GM12878 (cell line): ENCODE data around the gene BDKRB2. TPM values are rescaled to one million over a fixed set of nuclear protein-coding genes. Genes with fewer than 3 reads are reported as not detected.
A peak's percentile ranks its signal among the peaks of the same experiment; 100 is the strongest.

Source experiments
- ATAC-seq: fragments of 200-7000 bp; cut with Tn5 transposase; 3 replicates; pipeline ENCODE4 v1.9.1; 2020; ENCODE audit warnings: mild to moderate bottlenecking, moderate library complexity
- BruUV-seq: library from RNA; stranded (reverse); fragments of 400-500 nt; replicated peaks from 2 replicates; lab custom pipeline; 2021; lab: Mats Ljungman, UMichigan
- CTCF ChIA-PET: fragments of 300-600 bp; sonication (Branson Sonifier 250); formaldehyde crosslinking; extraction: SDS; loops from one replicate; lab custom pipeline; 2021; ENCODE audit warnings: inconsistent platforms; lab: Yijun Ruan, JAX
- POLR2A ChIA-PET: fragments of 350-600 bp; formaldehyde crosslinking; extraction: SDS; loops from one replicate; lab custom pipeline; 2021; ENCODE audit warnings: inconsistent platforms; lab: Charles Lee
- RAD21 ChIA-PET: fragments of 300-600 bp; sonication (Branson Sonifier 250); formaldehyde crosslinking; loops from one replicate; lab custom pipeline; 2023; ENCODE audit warnings: antibody characterized with exemption; ENCODE audit not compliant: unreplicated experiment; lab: Charles Lee
- SMC1A ChIA-PET: fragments of 300-600 bp; sonication (Branson Sonifier 250); formaldehyde crosslinking; loops from one replicate; lab custom pipeline; 2023; ENCODE audit not compliant: unreplicated experiment, uncharacterized antibody; lab: Charles Lee
- DNase-seq: peaks from one replicate; pipeline ENCODE4 v3.0.0-alpha.2; 2011; ENCODE audit warnings: low read depth, low spot score
- FAIRE-seq: peaks from 3 replicates; lab custom pipeline; 2011; peaks lifted over from hg19 to GRCh38; lab: Jason Lieb, UNC
- H2AFZ ChIP-seq: 2 replicates; pipeline ENCODE4 v1.6.0; 2011; ENCODE audit warnings: low read depth, low read length, control low read depth; ENCODE audit not compliant: control insufficient read depth
- H3K27ac ChIP-seq: 2 replicates; pipeline ENCODE4 v1.5.1; 2011; ENCODE audit warnings: control low read depth; ENCODE audit not compliant: control insufficient read depth, insufficient read depth
- H3K27me3 ChIP-seq, 2 experiments: replicated peaks in 1 of 2; 2 replicates each; pipeline versions ENCODE4 v1.6.0 to v1.6.1; 2011; ENCODE audit warnings: low read length in 1 of 2; ENCODE audit not compliant: control insufficient read depth in 2 of 2, insufficient read depth in 2 of 2
- H3K36me3 ChIP-seq, 2 experiments: 2 replicates each; pipeline ENCODE4 v1.5.1; 2011; ENCODE audit warnings: low read length in 1 of 2; ENCODE audit not compliant: control insufficient read depth in 2 of 2, insufficient read depth in 2 of 2
- H3K4me1 ChIP-seq: 2 replicates; pipeline ENCODE4 v1.6.1; 2011; ENCODE audit warnings: mild to moderate bottlenecking, low read length, moderate library complexity, mixed read lengths; ENCODE audit not compliant: control insufficient read depth, insufficient read depth
- H3K4me2 ChIP-seq: 2 replicates; pipeline ENCODE4 v1.6.0; 2011; ENCODE audit warnings: control low read depth; ENCODE audit not compliant: control insufficient read depth, insufficient read depth
- H3K4me3 ChIP-seq: fragments of 200-600 bp; sonication (generic); 2 replicates; pipeline ENCODE4 v1.5.1; 2016
- H3K79me2 ChIP-seq: 2 replicates; pipeline ENCODE4 v1.6.0; 2011; ENCODE audit warnings: low read length; ENCODE audit not compliant: control insufficient read depth, insufficient read depth
- H3K9ac ChIP-seq: 2 replicates; pipeline ENCODE4 v1.8.0; 2011; ENCODE audit warnings: low read length, control low read depth, mixed read lengths; ENCODE audit not compliant: control insufficient read depth, insufficient read depth
- H3K9me3 ChIP-seq: replicated peaks from 3 replicates; pipeline ENCODE4 v1.5.1; 2011; ENCODE audit warnings: mild to moderate bottlenecking, low read length; ENCODE audit not compliant: control insufficient read depth, insufficient read depth
- H4K20me1 ChIP-seq: 2 replicates; pipeline ENCODE4 v1.6.0; 2011; ENCODE audit not compliant: control insufficient read depth, insufficient read depth
- ASH2L ChIP-seq: fragments of 300-600, 200-600 bp; sonication (generic); IDR thresholded peaks from 2 replicates; pipeline ENCODE4 v1.6.1; 2017; ENCODE audit warnings: low read depth, mild to moderate bottlenecking, borderline replicate concordance
- BMI1 ChIP-seq: fragments of 450-650 bp; IDR thresholded peaks from 2 replicates; pipeline ENCODE4 v1.6.1; 2016; ENCODE audit warnings: mild to moderate bottlenecking, moderate library complexity, borderline replicate concordance
- CBX3 ChIP-seq: fragments of 200-600 bp; sonication (generic); IDR thresholded peaks from 2 replicates; pipeline ENCODE4 v1.6.1; 2016; ENCODE audit warnings: low read depth, borderline replicate concordance
- CBX5 ChIP-seq: sonication (generic); IDR thresholded peaks from 2 replicates; pipeline ENCODE4 v1.6.1; 2016; ENCODE audit warnings: low read depth, moderate library complexity, mild to moderate bottlenecking, inconsistent platforms
- DPF2 ChIP-seq: fragments of 450-650 bp; IDR thresholded peaks from 2 replicates; pipeline ENCODE4 v1.6.1; 2017; ENCODE audit warnings: mild to moderate bottlenecking
- ESRRA ChIP-seq: IDR thresholded peaks from 2 replicates; pipeline ENCODE4 v1.6.1; 2012; ENCODE audit warnings: mild to moderate bottlenecking, low read length, improper control_type of control experiment
- FOXK2 ChIP-seq: fragments of 450-650 bp; IDR thresholded peaks from 2 replicates; pipeline ENCODE4 v1.6.1; 2017; ENCODE audit warnings: mild to moderate bottlenecking, moderate library complexity
- FOXM1 ChIP-seq: IDR thresholded peaks from 2 replicates; pipeline ENCODE4 v1.6.1; 2012; ENCODE audit warnings: low read depth, mild to moderate bottlenecking, inconsistent platforms, low read length, moderate library complexity
- IKZF1 ChIP-seq: fragments of 450-650 bp; conservative IDR thresholded peaks from 2 replicates; pipeline ENCODE4 v1.6.1; 2017; ENCODE audit warnings: antibody characterized with exemption, mild to moderate bottlenecking
- MTA3 ChIP-seq: IDR thresholded peaks from 2 replicates; pipeline ENCODE4 v1.6.1; 2012; ENCODE audit warnings: low read length, inconsistent platforms, borderline replicate concordance
- NBN ChIP-seq: fragments of 450-650 bp; IDR thresholded peaks from 2 replicates; pipeline ENCODE4 v1.6.1; 2016
- NR2C2 ChIP-seq: IDR thresholded peaks from 2 replicates; pipeline ENCODE4 v1.6.1; 2011; ENCODE audit warnings: borderline replicate concordance, low read depth; ENCODE audit not compliant: control insufficient read depth, insufficient read length
- POLR2AphosphoS5 ChIP-seq: IDR thresholded peaks from 2 replicates; pipeline ENCODE4 v1.6.1; 2011; ENCODE audit warnings: mild to moderate bottlenecking, low read length, inconsistent platforms
- RAD21 ChIP-seq: IDR thresholded peaks from 2 replicates; pipeline ENCODE4 v1.6.1; 2011; ENCODE audit warnings: mild to moderate bottlenecking, low read depth, low read length, moderate library complexity; ENCODE audit not compliant: insufficient read depth
- RUNX3 ChIP-seq: IDR thresholded peaks from 2 replicates; pipeline ENCODE4 v1.6.1; 2012; ENCODE audit warnings: low read length, inconsistent platforms
- SIN3A ChIP-seq: IDR thresholded peaks from 2 replicates; pipeline ENCODE4 v1.6.1; 2012; ENCODE audit warnings: low read depth, low read length, improper control_type of control experiment
- SMAD1 ChIP-seq: fragments of 450-650 bp; IDR thresholded peaks from 2 replicates; pipeline ENCODE4 v1.6.1; 2018; ENCODE audit warnings: mild to moderate bottlenecking, low read depth; ENCODE audit not compliant: partially characterized antibody
- SMC3 ChIP-seq: IDR thresholded peaks from 2 replicates; pipeline ENCODE4 v1.6.1; 2011; ENCODE audit warnings: low read length, improper control_type of control experiment, borderline replicate concordance
- SREBF1 ChIP-seq: IDR thresholded peaks from 2 replicates; pipeline ENCODE4 v1.6.1; 2012; ENCODE audit warnings: mild to moderate bottlenecking, low read length
- STAT3 ChIP-seq: IDR thresholded peaks from 2 replicates; pipeline ENCODE4 v1.6.1; 2011; ENCODE audit warnings: low read depth, low read length, improper control_type of control experiment
- TCF7 ChIP-seq: IDR thresholded peaks from 2 replicates; pipeline ENCODE4 v1.6.1; 2014; ENCODE audit warnings: antibody characterized with exemption, borderline replicate concordance
- ZBTB40 ChIP-seq: fragments of 450-650 bp; IDR thresholded peaks from 2 replicates; pipeline ENCODE4 v1.6.1; 2016; ENCODE audit warnings: mild to moderate bottlenecking, moderate library complexity, borderline replicate concordance
- WGBS: methylation state at CpG from one replicate; pipeline ENCODE4 v1.1.6; 2016; ENCODE audit warnings: low lambda C conversion rate; ENCODE audit not compliant: insufficient replicate concordance, insufficient coverage; ENCODE audit errors: missing lambda C conversion rate; 5-methylcytosine and 5-hydroxymethylcytosine counted together
- in situ Hi-C: fragments of 300-500 bp; cut with MboI; formaldehyde crosslinking; loops from 9 replicates; pipeline ENCODE4 v1.14.3; 2018; ENCODE audit warnings: mixed read lengths
- intact Hi-C: fragments of 100-400 bp; cut with micrococcal nuclease; formaldehyde crosslinking; loops from one replicate; pipeline ENCODE4 v1.14.2; 2022; ENCODE audit not compliant: unreplicated experiment
- polyA plus RNA-seq, 11 experiments: library from polyadenylated mRNA; depleted of rRNA in 4 of 11; unstranded in 6 of 11; stranded (reverse) in 5 of 11; fragments of >200 nt; fragmentation: Nextera tagmentation in 4 of 11; fragmentation: Illumina TruSeq in 1 of 11; extraction: Ambion mirVana in 4 of 11; extraction: Trizol in 1 of 11; gene quantifications; 1 replicate in 1 of 11; 2 replicates in 10 of 11; pipeline versions ENCODE4 v1.2.1 to v1.2.3, GENCODE V29; 2011 to 2016; ENCODE audit warnings: inconsistent platforms in 2 of 11, missing spikeins in 2 of 11, low read depth in 1 of 11
- total RNA-seq, 4 experiments: library from RNA; depleted of rRNA in 3 of 4; stranded (reverse); fragments of >200 nt in 3 of 4; fragmentation: Illumina TruSeq in 1 of 4; extraction: Trizol in 1 of 4; gene quantifications; 2 replicates each; pipeline versions ENCODE4 v1.2.1 to v1.2.3, GENCODE V29; 2013 to 2021

Gene BDKRB2
- total and polyA plus RNA-seq, 10 of the 15 experiments (the other 5 are each of a cell fraction or from before 2014, with no cell fraction given): 0.08 TPM; not detected in 9

DNA sequence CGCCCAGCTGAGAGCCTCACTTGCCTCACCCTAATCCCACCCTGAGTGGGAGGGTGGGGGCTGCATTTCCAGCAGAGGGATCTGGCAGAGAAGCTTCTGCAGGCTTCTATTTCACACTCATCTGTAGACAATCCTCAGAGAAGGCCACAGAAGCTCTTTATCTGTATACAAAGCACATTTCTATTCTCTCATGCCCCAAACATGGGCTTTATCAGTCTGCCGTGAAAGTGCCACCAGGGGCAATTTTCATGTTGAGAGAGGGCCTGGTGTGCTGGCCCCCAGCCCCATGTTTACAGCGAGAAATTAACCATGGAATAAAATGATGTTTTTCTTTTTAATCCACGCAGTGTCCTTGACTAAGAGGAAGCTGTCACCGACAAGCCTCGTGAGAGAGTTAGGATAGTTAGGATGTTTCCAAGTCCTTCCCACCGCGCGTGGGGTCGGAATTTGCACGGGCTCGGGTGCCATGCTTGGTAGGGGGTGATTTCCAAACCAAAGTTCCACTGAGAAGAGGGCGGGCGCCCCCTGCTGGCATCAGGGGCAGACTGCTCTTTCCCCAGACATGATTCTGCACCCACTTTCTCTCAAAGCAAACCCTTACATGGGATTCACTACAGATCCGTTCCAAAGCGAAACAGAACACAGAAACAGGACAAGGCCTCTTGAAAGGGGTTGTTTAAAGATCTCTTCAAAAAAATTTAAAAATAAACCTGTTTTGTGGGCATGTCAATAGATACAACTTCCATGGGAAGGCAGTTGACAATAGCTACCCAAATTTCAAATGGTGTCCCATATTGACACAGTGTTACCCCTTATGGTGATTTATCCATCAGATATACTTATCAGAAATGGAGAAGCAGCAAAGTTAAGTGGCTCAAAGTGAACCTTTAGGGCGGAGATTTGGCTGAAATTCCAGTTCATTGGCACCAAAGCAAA is 70.8 kb downstream of the BDKRB2 start:
- H3K27me3 ChIP-seq: no peaks in the 10 kb centered on the region
- RAD21 ChIA-PET: interaction anchor here (0.6 to 3.0 kb wide), 5 partner anchors 11 to 380 kb away, joined by 3 to 14 read pairs (median 3); no protein-coding TSS in a partner anchor
- whole genome bisulfite sequencing: 15% methylated on average over 17 of the region's 17 CpGs
- CTCF ChIA-PET: interaction anchor here (0.7 to 5.6 kb wide), 16 partner anchors 11 to 277 kb away, joined by 3 to 71 read pairs (median 5); no protein-coding TSS in a partner anchor
- H3K9ac ChIP-seq: no peak overlapping the region
- intact Hi-C loops (loop anchor here (1.0 to 5.0 kb wide), 4 partner anchors 175 to 713 kb away; no protein-coding TSS in a partner anchor), in situ Hi-C loops (loop anchor here (5.0 kb wide), 1 partner anchor 178 kb away; no protein-coding TSS in a partner anchor)
- POLR2A ChIA-PET: no interaction called here
- H3K4me1 ChIP-seq: no peaks in the 10 kb centered on the region
- no peak overlapping the region for H2AFZ ChIP-seq
- H3K79me2 ChIP-seq: no peaks in the 10 kb centered on the region
- peak; percentile 7 for DNase-seq
- no peak overlapping the region for H3K4me2 ChIP-seq
- SMC1A ChIA-PET: interaction anchor here (1.0 to 4.3 kb wide), 6 partner anchors 165 to 277 kb away, joined by 3 to 29 read pairs (median 4); no protein-coding TSS in a partner anchor
- no TSS peak for BruUV-seq
- ATAC-seq: peak; percentile 86
- peak; percentile 92 for FAIRE-seq
- no peak overlapping the region for H3K4me3 ChIP-seq
- H3K27ac ChIP-seq: no peak overlapping the region
- no peaks in the 10 kb centered on the region for H4K20me1 ChIP-seq
- H3K9me3 ChIP-seq: no peaks in the 10 kb centered on the region; the same call in 2 of the 3 replicates
- no peaks in the 10 kb centered on the region for H3K36me3 ChIP-seq
- no peak for TF ChIP-seq FOXM1
- no peak for TF ChIP-seq NR2C2
- TF ChIP-seq SMAD1: no peak
- no peak for TF ChIP-seq TCF7
- no peak for TF ChIP-seq CBX5
- no peak for TF ChIP-seq BMI1
- TF ChIP-seq MTA3: no peak
- no peak for TF ChIP-seq SREBF1
- TF ChIP-seq RUNX3: 0 out of 2 replicates have a peak, but pooled peaks have one; percentile 13
- no peak for TF ChIP-seq FOXK2
- TF ChIP-seq RAD21: peak; percentile 81
- TF ChIP-seq SMC3: peak; percentile 95
- TF ChIP-seq ASH2L: no peak
- no peak for TF ChIP-seq STAT3
- TF ChIP-seq NBN: no peak
- no peak for TF ChIP-seq ZBTB40
- TF ChIP-seq DPF2: no peak
- no peak for TF ChIP-seq ESRRA
- no peak for TF ChIP-seq POLR2AphosphoS5
- TF ChIP-seq IKZF1: peak; percentile 30; the same call in 1 of the 2 replicates
- no peak for TF ChIP-seq SIN3A
- TF ChIP-seq CBX3: no peak
